Fibroblast of lung (primary cell): ENCODE data around the gene PAFAH1B2.

Experiments
- EZH2 ChIP-seq: IDR thresholded peaks from 2 replicates; pipeline ENCODE4 v1.5.1; 2012; ENCODE audit warnings: low read length, control low read depth, mild to moderate bottlenecking; ENCODE audit errors: missing control alignments
- TF ChIP-seq, protein P1 (sequence below), 2 donors: IDR thresholded peaks in 1 of 2; conservative IDR thresholded peaks in 1 of 2; 1 replicate in 1 of 2; 2 replicates in 1 of 2; pipeline ENCODE4 v1.5.1; 2011 to 2012; ENCODE audit warnings: low read length in 2 of 2, control low read depth in 1 of 2, inconsistent platforms in 1 of 2, low read depth in 1 of 2, mild to moderate bottlenecking in 1 of 2

DNA sequence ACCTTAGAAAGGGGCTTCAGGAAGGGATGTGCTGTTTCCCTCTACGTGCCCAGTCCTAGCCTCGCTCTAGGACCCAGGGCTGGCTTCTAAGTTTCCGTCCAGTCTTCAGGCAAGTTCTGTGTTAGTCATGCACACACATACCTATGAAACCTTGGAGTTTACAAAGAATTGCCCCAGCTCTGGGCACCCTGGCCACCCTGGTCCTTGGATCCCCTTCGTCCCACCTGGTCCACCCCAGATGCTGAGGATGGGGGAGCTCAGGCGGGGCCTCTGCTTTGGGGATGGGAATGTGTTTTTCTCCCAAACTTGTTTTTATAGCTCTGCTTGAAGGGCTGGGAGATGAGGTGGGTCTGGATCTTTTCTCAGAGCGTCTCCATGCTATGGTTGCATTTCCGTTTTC, 52.9 kb downstream of the PAFAH1B2 start:
- TF ChIP-seq, protein P1, sequence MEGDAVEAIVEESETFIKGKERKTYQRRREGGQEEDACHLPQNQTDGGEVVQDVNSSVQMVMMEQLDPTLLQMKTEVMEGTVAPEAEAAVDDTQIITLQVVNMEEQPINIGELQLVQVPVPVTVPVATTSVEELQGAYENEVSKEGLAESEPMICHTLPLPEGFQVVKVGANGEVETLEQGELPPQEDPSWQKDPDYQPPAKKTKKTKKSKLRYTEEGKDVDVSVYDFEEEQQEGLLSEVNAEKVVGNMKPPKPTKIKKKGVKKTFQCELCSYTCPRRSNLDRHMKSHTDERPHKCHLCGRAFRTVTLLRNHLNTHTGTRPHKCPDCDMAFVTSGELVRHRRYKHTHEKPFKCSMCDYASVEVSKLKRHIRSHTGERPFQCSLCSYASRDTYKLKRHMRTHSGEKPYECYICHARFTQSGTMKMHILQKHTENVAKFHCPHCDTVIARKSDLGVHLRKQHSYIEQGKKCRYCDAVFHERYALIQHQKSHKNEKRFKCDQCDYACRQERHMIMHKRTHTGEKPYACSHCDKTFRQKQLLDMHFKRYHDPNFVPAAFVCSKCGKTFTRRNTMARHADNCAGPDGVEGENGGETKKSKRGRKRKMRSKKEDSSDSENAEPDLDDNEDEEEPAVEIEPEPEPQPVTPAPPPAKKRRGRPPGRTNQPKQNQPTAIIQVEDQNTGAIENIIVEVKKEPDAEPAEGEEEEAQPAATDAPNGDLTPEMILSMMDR (conservative IDR thresholded peaks at IDR 0.05 in 1 of 2, IDR thresholded peaks at IDR 0.05 in 1 of 2; ENCODE audit: low read depth in 1 of 2, low read length in 2 of 2): no peak
- no peak for TF ChIP-seq EZH2
